Inferior parietal cortex (tissue), 1 donor: ENCODE data around the gene NACAD.

ENCODE experiments used
- DNase-seq: peaks from one replicate; pipeline ENCODE4 v3.0.0-alpha.2; 2016; ENCODE audit errors: extremely low spot score

NACAD gene

GRCh38 chr7:45088146-45088701, 545 bp downstream of the NACAD start:
- DNase-seq = no peak

- no peak for DNase-seq
These were observed 1.2 kb downstream of the NACAD start for GRCh38 chr7:45087301-45088145.

GRCh38 chr7:45086331-45087065, 2.3 kb downstream of the NACAD start:
- peak; percentile 53 for DNase-seq

GRCh38 chr7:45085619-45086200, 3.1 kb downstream of the NACAD start:
- DNase-seq = no peak

- DNase-seq = no peak
These were observed 3.7 kb downstream of the NACAD start for GRCh38 chr7:45084901-45085618.

GRCh38 chr7:45084336-45084735, 4.4 kb downstream of the NACAD start:
- no peak for DNase-seq

GRCh38 chr7:45082831-45083331, 5.9 kb downstream of the NACAD start:
- no peak for DNase-seq

GRCh38 chr7:45082031-45082830, 6.5 kb downstream of the NACAD start:
- peak; percentile 64 for DNase-seq

GRCh38 chr7:45081670-45081974, 7.1 kb downstream of the NACAD start:
- DNase-seq = no peak

GRCh38 chr7:45080958-45081669, 7.7 kb downstream of the NACAD start:
- DNase-seq = no peak

- DNase-seq = no peak
These were observed 8.4 kb downstream of the NACAD start for GRCh38 chr7:45080265-45080957.

- no peak for DNase-seq
These were observed 10.6 kb downstream of the NACAD start for GRCh38 chr7:45078125-45078681.

- no peak for DNase-seq
These were observed 11.2 kb downstream of the NACAD start for GRCh38 chr7:45077579-45077978.

GRCh38 chr7:45076946-45077345, 11.8 kb downstream of the NACAD start:
- no peak for DNase-seq

- no peak for DNase-seq
These were observed 12.6 kb downstream of the NACAD start for GRCh38 chr7:45075871-45076796.

- no peak for DNase-seq
These were observed 13.5 kb downstream of the NACAD start for GRCh38 chr7:45075355-45075644.

- DNase-seq = no peak
These were observed 14.0 kb downstream of the NACAD start for GRCh38 chr7:45074528-45075354.
